ENCODE results near the gene FANK1. TPM values are rescaled to one million over a fixed set of nuclear protein-coding genes. Genes with fewer than 3 reads are reported as not detected.
"Not testable (repeated sequence)": the region's sequence is repeated elsewhere in the genome, so short reads cannot be mapped to it uniquely, and the experiment has no call there.

FANK1 gene
- total RNA-seq, 2 experiments from 2014 or later: 0.31 to 0.35 TPM

- Mint-ChIP-seq H3K27me3 (no peaks in the 10 kb centered on the region), H3K27ac (no peak overlapping the region), H3K4me1 (peaks cover 11% of the 10 kb centered on the region), H3K36me3 (ENCODE audit: low read depth) (no peaks in the 10 kb centered on the region), H3K4me3 (no peak overlapping the region), H3K9me3 (no peaks in the 10 kb centered on the region)
- ChIA-PET CTCF (interaction anchor here (0.6 to 1.3 kb wide), 2 partner anchors 8 to 15 kb away, joined by 3 read pairs; no protein-coding TSS in a partner anchor), POLR2A (no interaction called here)
- DNase-seq: peak; percentile 65
Observed at GRCh38 chr10:126041804-126042231, 145.5 kb downstream of the FANK1 start.

DNA sequence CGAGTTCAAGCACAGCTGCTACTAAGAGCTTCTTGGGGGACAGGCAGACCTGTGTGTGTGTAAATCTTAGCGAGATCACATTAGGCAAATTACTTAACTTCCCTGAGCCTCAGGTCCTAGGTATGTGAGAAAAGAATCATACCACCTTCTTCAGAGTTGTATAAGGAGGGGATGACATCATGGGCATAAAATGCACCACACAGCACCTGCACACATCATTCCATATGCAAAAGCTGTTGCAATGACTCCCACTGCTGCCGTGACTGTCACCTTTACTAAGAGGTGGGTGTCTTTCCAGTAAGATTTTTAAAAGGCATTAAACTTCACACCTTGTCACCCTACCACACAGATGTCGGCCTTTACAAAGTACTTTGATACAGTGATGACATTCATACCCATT, 146.0 kb downstream of the FANK1 start:
- peaks cover 11% of the 10 kb centered on the region for H3K4me1 Mint-ChIP-seq
- ChIA-PET CTCF (interaction anchor here (0.6 to 1.3 kb wide), 2 partner anchors 8 to 15 kb away, joined by 3 read pairs; no protein-coding TSS in a partner anchor), POLR2A (no interaction called here)
- H3K27ac Mint-ChIP-seq: no peak overlapping the region
- no peak for DNase-seq
- no peaks in the 10 kb centered on the region for H3K9me3 Mint-ChIP-seq
- no peaks in the 10 kb centered on the region for H3K36me3 Mint-ChIP-seq (ENCODE audit: low read depth)
- no peak overlapping the region for H3K4me3 Mint-ChIP-seq
- no peaks in the 10 kb centered on the region for H3K27me3 Mint-ChIP-seq

GRCh38 chr10:126042906-126043305, 146.5 kb downstream of the FANK1 start:
- Mint-ChIP-seq H3K27ac (no peak overlapping the region), H3K36me3 (ENCODE audit: low read depth) (no peaks in the 10 kb centered on the region), H3K9me3 (no peaks in the 10 kb centered on the region), H3K4me1 (peaks cover 11% of the 10 kb centered on the region), H3K27me3 (no peaks in the 10 kb centered on the region), H3K4me3 (no peak overlapping the region)
- DNase-seq: no peak
- ChIA-PET CTCF (interaction anchor here (1.3 kb wide), 1 partner anchor 16 kb away, joined by 3 read pairs; no protein-coding TSS in a partner anchor), POLR2A (no interaction called here)

- no peaks in the 10 kb centered on the region for H3K36me3 Mint-ChIP-seq (ENCODE audit: low read depth)
- CTCF ChIA-PET: no interaction called here
- peaks cover 11% of the 10 kb centered on the region for H3K4me1 Mint-ChIP-seq
- H3K27me3 Mint-ChIP-seq: no peaks in the 10 kb centered on the region
- no peak overlapping the region for H3K27ac Mint-ChIP-seq
- POLR2A ChIA-PET: no interaction called here
- H3K4me3 Mint-ChIP-seq: no peak overlapping the region
- no peak for DNase-seq
- no peaks in the 10 kb centered on the region for H3K9me3 Mint-ChIP-seq
Observed at GRCh38 chr10:126043389-126043788, 147.0 kb downstream of the FANK1 start.

DNA sequence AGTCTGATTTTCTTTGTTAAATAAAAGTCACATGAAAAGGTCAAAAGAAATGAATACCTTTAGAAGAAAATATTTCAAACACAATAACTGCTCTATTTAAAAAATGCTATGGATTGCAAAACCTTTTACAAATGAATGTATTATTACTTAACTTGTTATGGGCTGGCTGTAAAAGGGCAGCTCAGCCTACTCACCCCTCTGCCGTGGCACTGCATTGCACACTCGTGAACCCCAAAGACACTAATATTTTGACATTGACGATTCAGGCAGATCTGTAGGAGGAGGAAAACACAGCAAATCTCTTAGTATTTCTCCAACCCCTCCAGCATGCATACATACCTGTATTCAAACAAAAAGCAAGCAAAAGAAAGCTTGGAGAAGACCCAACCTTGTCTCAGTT, 149.5 kb downstream of the FANK1 start:
- H3K36me3 Mint-ChIP-seq (ENCODE audit: low read depth): no peaks in the 10 kb centered on the region
- H3K4me1 Mint-ChIP-seq: peaks cover 11% of the 10 kb centered on the region
- no peak for DNase-seq
- POLR2A ChIA-PET: no interaction called here
- no peak overlapping the region for H3K4me3 Mint-ChIP-seq
- CTCF ChIA-PET: no interaction called here
- H3K9me3 Mint-ChIP-seq: no peaks in the 10 kb centered on the region
- H3K27me3 Mint-ChIP-seq: no peaks in the 10 kb centered on the region
- H3K27ac Mint-ChIP-seq: no peak overlapping the region

DNA sequence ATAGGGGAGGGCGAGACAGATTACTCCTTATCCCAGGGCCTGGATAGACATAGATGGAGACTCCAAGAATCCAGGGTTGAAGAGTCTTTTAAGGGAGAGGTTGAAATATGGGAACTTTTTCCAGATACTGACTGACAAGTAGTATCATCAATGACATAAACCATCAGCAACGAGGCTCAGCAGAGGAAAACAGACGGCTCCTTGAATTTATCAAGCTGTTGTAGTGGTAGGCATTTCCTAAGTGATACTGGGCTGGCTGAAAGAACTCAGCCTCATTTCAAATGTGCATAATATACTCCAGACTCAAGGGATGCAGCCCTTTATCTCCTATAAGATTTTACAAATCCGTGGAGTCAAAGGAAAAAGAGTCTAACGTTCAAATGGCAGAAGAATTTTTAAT, 150.5 kb downstream of the FANK1 start:
- Mint-ChIP-seq H3K4me3 (no peak overlapping the region), H3K27me3 (no peaks in the 10 kb centered on the region), H3K9me3 (no peaks in the 10 kb centered on the region), H3K4me1 (peaks cover 4% of the 10 kb centered on the region), H3K36me3 (ENCODE audit: low read depth) (no peaks in the 10 kb centered on the region), H3K27ac (no peak overlapping the region)
- POLR2A ChIA-PET: no interaction called here
- CTCF ChIA-PET: no interaction called here
- no peak for DNase-seq

GRCh38 chr10:126047749-126048148, 151.4 kb downstream of the FANK1 start:
- CTCF ChIA-PET; H3K27ac Mint-ChIP-seq; H3K4me3 Mint-ChIP-seq; POLR2A ChIA-PET; H3K4me1 Mint-ChIP-seq; H3K27me3 Mint-ChIP-seq; H3K36me3 Mint-ChIP-seq (ENCODE audit: low read depth); DNase-seq; H3K9me3 Mint-ChIP-seq: not testable (repeated sequence)

DNA sequence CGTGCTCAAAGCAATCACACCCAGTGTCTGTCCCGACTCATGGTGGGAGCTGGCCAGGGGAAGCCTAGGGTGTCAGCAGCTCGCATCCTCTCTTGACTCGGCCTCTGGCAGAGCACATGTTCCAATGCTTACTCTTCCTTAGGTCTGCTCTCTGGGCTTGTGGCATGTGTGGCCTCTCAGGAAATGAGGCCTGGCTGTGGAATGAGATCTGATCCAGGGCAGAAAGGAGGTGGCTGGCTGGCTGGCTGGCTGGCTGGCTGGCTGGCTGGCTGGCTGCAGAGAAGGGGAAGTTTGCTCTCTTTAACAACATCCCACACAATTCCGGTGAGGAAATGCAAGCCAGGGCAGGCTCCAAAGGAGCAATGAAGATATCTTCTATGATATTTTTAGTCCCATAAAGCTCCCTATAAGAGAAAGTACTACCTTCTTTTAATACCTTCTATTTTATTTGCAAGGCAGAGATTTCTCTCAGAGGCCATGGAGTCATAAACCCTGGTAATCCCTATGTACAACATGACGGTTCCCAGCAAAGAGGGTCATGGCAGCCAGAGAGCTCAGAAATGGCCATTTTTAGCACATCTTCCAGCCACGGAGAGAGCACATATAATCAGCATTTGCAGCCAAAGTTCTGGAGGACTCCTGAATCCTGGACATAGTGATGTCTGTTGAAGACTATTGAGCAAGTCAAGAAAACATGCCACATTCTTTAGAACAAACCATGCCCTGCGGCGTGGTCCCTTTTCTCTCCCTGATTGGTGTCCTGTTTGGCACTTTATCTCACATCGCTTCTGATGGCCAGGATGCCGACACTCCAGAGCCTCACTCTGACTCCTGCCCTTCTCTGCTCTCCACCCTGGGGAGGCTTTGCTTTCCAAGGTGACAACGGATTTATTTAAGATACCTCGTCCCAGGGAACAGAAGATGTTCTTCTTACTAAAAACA, 153.7 kb downstream of the FANK1 start:
- no peaks in the 10 kb centered on the region for H3K4me1 Mint-ChIP-seq
- H3K27ac Mint-ChIP-seq: no peak overlapping the region
- ChIA-PET CTCF (interaction anchor here (0.5 to 1.0 kb wide), 2 partner anchors 8 to 270 kb away, joined by 3 to 4 read pairs; no protein-coding TSS in a partner anchor), POLR2A (no interaction called here)
- H3K36me3 Mint-ChIP-seq (ENCODE audit: low read depth): no peaks in the 10 kb centered on the region
- no peak for DNase-seq
- no peak overlapping the region for H3K4me3 Mint-ChIP-seq
- no peaks in the 10 kb centered on the region for H3K27me3 Mint-ChIP-seq
- no peaks in the 10 kb centered on the region for H3K9me3 Mint-ChIP-seq

GRCh38 chr10:126052171-126052570, 155.8 kb downstream of the FANK1 start:
- CTCF ChIA-PET: interaction anchor here (0.9 kb wide), 1 partner anchor 235 kb away, joined by 3 read pairs; no protein-coding TSS in a partner anchor
- H3K36me3 Mint-ChIP-seq (ENCODE audit: low read depth): no peaks in the 10 kb centered on the region
- no peaks in the 10 kb centered on the region for H3K9me3 Mint-ChIP-seq

DNA sequence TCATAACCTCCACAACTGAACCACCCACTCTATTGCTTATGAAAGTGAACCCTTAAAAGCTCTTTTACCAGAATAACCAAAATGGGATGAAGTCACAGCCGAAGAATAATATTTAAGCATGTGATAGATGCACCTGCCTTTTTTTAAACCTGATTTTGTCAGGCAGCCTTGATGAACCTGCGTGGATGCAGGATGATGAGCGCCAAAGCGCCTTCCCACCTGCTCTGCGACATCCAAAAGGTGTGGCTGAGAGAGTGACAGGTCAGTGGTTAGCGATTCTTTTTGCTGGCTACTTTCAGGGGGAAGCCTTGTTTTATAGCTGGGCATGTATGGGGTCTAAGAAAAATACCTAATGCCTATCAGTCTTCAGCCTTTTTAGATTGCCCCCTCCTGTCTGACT, 157.8 kb downstream of the FANK1 start:
- peaks cover 1% of the 10 kb centered on the region for H3K27me3 Mint-ChIP-seq
- H3K9me3 Mint-ChIP-seq: no peaks in the 10 kb centered on the region
- CTCF ChIA-PET: no interaction called here
- POLR2A ChIA-PET: no interaction called here
- no peaks in the 10 kb centered on the region for H3K4me1 Mint-ChIP-seq
- no peaks in the 10 kb centered on the region for H3K36me3 Mint-ChIP-seq (ENCODE audit: low read depth)
- no peak overlapping the region for H3K27ac Mint-ChIP-seq
- H3K4me3 Mint-ChIP-seq: no peak overlapping the region
- DNase-seq: no peak

More at GRCh38 chr10:126052171-126052570, 155.8 kb downstream of the FANK1 start:
- Mint-ChIP-seq H3K27me3 (no peaks in the 10 kb centered on the region), H3K27ac (no peak overlapping the region), H3K4me3 (no peak overlapping the region), H3K4me1 (no peaks in the 10 kb centered on the region)
- POLR2A ChIA-PET: no interaction called here
- DNase-seq: no peak

GRCh38 chr10:126057494-126057893, 161.1 kb downstream of the FANK1 start:
- no peaks in the 10 kb centered on the region for H3K36me3 Mint-ChIP-seq (ENCODE audit: low read depth)
- CTCF ChIA-PET: no interaction called here

DNA sequence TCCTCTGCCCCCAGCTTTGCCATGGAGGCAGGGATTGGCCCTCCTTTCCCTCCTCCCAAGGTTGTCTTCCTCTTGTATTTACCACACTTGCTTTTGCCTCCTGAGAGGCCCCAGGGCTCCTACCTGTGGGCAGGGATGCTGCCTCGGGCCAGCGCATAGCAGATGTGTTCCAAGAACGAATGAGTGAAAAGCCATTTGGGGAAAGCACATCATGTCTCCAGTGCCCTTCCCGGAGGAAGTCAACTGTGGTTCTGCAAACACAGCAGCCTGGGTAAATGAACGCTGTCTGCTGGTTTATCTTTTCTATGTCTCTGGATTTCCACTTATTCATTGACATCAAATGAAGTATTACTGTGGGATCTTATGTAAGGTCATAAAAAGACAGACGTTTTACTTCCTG, 161.7 kb downstream of the FANK1 start:
- ChIA-PET CTCF (no interaction called here), POLR2A (no interaction called here)
- Mint-ChIP-seq H3K27ac (no peak overlapping the region), H3K4me3 (no peak overlapping the region), H3K36me3 (ENCODE audit: low read depth) (no peaks in the 10 kb centered on the region), H3K27me3 (peaks cover 2% of the 10 kb centered on the region), H3K4me1 (no peaks in the 10 kb centered on the region), H3K9me3 (no peaks in the 10 kb centered on the region)
- DNase-seq: no peak

More at GRCh38 chr10:126057494-126057893, 161.1 kb downstream of the FANK1 start:
- Mint-ChIP-seq H3K27ac (no peak overlapping the region), H3K27me3 (peaks cover 2% of the 10 kb centered on the region), H3K4me3 (no peak overlapping the region), H3K9me3 (no peaks in the 10 kb centered on the region), H3K4me1 (no peaks in the 10 kb centered on the region)
- POLR2A ChIA-PET: no interaction called here
- DNase-seq: no peak

DNA sequence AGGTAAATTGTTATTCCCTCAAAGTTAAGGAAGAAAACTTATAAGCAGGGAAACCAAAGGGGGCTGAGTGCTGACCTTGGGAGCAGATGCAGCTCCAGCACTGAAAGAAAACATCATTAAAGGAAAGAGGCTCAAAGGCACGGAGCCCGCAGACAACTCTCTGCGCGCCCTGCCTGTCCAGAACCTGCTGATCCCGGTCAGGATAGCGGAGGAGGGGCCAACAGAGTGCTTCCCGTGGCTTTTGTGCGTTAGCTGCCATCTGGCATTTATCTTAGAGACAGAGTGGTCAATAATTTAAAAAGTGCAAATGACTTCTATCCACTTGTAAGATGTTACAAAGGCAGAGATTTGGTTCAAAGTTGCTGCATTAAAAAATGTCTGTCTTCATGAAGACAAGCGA, 162.1 kb downstream of the FANK1 start:
- no peak for DNase-seq
- ChIA-PET CTCF (no interaction called here), POLR2A (no interaction called here)
- no peaks in the 10 kb centered on the region for H3K9me3 Mint-ChIP-seq
- no peaks in the 10 kb centered on the region for H3K4me1 Mint-ChIP-seq
- H3K27me3 Mint-ChIP-seq: peaks cover 2% of the 10 kb centered on the region
- H3K36me3 Mint-ChIP-seq (ENCODE audit: low read depth): no peaks in the 10 kb centered on the region
- H3K27ac Mint-ChIP-seq: no peak overlapping the region
- no peak overlapping the region for H3K4me3 Mint-ChIP-seq
